Mesodermal cell (in vitro differentiated cells): Measurements from ENCODE around the gene DDX54.
A peak's percentile ranks its signal among the peaks of the same experiment; 100 is the strongest.

Experiments
- H3K27ac ChIP-seq: 2 replicates; pipeline ENCODE4 v1.7.0; 2013; ENCODE audit warnings: mild to moderate bottlenecking, low read depth, low read length, moderate library complexity; ENCODE audit not compliant: severe bottlenecking
- H3K36me3 ChIP-seq: 2 replicates; pipeline ENCODE4 v1.7.1; 2013; ENCODE audit warnings: mild to moderate bottlenecking, low read length, moderate library complexity; ENCODE audit not compliant: control insufficient read depth, insufficient read depth
- H3K4me1 ChIP-seq: one replicate; pipeline ENCODE4 v1.7.1; 2013; ENCODE audit warnings: mild to moderate bottlenecking, low read length; ENCODE audit not compliant: insufficient read depth, control insufficient read depth, poor library complexity, severe bottlenecking
- H3K4me3 ChIP-seq: 2 replicates; pipeline ENCODE4 v1.7.0; 2013; ENCODE audit warnings: low read length, control low read depth, mild to moderate bottlenecking; ENCODE audit not compliant: insufficient read depth, poor library complexity, severe bottlenecking; ENCODE audit errors: extremely low read depth
- H3K9me3 ChIP-seq: 2 replicates; pipeline ENCODE4 v1.7.1; 2013; ENCODE audit warnings: mild to moderate bottlenecking, low read length, moderate library complexity; ENCODE audit not compliant: control insufficient read depth
- WGBS, 2 experiments: methylation state at CpG; one replicate each; pipeline ENCODE4 v1.1.5; 2013; ENCODE audit warnings: missing lambda C conversion rate in 2 of 2; ENCODE audit not compliant: insufficient coverage in 2 of 2; 5-methylcytosine and 5-hydroxymethylcytosine counted together

DDX54 gene

DNA sequence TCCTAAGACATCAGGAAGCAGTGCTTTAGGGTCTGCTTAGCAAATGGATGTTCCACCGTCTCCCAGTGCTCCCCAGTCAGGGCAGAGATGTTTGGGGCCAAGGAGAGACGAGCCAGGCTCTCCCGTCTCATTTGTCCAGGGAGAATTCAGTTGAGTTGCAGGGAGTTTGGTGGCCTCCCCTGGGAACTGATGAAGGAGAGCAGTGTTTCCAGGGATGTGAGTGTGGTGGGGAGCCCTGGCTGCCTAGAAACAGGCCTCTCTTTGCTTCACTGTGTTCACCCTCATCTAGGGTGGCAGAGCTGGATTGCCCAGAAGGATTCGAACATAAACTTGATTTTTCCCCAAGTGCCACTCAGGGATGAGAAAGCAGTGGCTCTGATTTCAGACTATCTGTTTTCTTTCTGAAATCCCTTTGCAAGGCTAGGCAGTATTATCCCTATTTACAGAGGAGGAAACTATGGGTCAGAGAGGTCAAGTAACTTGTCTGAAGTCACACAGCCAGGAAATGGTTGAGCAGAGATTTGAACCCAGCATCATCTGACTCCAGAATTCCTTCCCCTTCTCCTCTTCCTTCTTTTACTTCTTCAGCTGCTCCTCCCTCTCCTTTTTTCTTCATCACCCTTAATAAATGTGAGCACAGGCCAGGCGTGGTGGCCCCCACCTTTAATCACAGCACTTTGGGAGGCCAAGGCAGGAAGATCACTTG is 42.6 kb upstream of the DDX54 start:
- WGBS, 2 experiments, result 96 to 100% methylated on average over 5 of the region's 5 CpGs
- Histone ChIP-seq H3K36me3 (peaks cover 37% of the 10 kb centered on the region), H3K9me3 (peaks cover 8% of the 10 kb centered on the region), H3K27ac (no peak overlapping the region), H3K4me1 (peaks cover 37% of the 10 kb centered on the region), H3K4me3 (no peak overlapping the region)

DNA sequence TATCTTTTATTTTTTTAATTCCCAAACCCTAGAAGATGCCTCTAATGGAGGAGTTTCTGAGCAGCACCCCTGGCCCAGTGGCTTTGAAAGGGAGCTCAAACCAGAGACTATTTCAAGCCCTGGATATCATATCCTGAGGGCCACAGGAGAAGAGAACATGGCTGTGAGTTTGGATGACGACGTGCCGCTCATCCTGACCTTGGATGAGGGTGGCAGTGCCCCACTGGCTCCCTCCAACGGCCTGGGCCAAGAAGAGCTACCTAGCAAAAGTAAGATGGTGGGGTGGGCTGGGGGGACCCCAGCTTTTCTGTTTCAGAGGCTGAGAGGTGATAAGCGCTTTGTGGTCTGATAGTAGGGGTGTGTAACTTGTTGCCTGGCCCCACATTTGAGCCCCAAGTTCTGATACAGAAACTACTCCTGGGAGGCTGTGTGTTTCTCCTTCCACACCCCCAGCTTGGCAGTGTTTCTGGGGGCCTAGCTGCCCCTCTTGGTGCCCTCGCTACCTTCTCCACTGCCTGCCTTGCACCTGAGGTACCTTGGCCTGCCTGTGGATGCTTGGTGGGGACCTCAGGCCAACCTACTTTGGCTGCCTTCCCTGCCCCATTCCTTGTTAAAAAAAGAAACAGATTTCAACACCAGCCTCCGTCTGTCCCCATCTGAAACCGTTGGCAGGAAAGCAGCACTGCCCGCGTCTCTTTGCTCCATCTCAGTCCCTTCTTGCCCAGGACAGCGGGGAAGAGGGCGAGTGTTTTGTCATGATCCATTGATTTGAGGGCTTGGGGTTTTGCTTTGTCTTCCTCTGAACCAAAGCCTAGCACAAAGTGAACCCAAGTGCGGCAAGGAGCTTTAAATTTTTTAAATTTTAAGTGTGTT is 41.7 kb upstream of the DDX54 start:
- 88 to 93% methylated on average over 10 to 12 of the region's 13 CpGs for WGBS, 2 experiments
- Histone ChIP-seq H3K9me3 (peaks cover 8% of the 10 kb centered on the region), H3K4me3 (no peak overlapping the region), H3K4me1 (peaks cover 42% of the 10 kb centered on the region), H3K36me3 (peaks cover 28% of the 10 kb centered on the region), H3K27ac (no peak overlapping the region)

DNA sequence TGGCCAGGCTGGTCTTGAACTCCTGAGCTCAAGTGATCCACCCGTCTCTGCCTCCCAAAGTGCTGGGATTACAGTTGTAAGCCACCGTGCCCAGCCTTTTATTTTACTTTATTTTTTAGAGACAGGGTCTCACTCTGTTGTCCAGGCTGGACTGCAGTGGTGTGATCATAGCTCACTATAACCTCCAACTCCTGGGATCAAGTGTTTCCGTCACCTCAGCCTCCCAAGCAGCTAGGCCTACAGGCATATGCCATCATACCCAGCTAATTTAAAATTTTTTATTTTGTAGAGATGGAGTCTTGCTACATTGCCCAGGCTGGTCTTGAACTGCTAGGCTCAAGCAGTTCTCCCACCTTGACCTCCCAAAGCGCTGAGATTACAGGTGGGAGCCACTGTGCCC is 39.7 kb upstream of the DDX54 start:
- Histone ChIP-seq H3K4me3 (no peak overlapping the region), H3K9me3 (no peaks in the 10 kb centered on the region), H3K4me1 (peaks cover 27% of the 10 kb centered on the region), H3K36me3 (peaks cover 13% of the 10 kb centered on the region), H3K27ac (no peak overlapping the region)
- 100% methylated on average over 2 to 3 of the region's 4 CpGs for WGBS, 2 experiments

DNA sequence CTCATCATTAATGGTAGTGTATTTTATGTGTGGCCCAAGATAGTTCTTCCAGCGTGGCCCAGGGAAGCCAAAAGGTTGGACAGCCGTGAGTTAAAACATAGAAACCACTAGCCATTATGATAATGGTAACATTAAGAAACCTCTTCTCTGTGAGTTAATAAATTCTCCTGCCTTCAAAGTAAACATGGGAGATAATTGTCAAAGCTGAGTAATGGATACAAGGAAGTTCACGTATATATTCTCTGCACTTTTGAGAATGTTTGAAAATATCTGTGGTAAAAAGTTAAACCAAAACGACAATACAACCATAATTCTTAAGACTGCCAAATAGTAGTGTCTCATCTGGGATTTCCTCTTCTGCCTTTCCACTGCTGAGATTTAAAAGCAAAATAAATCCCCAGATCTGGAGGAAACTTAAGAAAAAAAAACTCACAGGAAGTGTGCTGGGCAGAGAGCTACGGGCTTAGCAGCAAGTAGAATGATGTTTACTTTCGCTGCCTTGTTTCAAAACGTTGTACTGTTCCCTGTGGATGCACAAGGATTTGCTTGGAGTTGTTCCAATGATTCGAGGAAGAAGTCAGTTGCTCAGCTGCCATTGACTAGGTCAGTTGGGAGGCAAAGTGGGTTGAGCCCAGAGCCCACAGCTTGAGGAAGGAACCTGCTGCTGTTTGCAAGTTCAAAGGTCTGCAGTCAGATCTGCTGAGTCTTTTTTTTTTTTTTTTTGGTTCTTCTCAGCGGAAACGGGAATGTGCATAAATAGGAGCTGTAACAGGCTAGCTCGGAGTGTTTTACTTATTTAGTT is 37.7 kb upstream of the DDX54 start:
- Histone ChIP-seq H3K4me1 (peaks cover 22% of the 10 kb centered on the region), H3K27ac (peak overlapping the region; percentile 6), H3K9me3 (no peaks in the 10 kb centered on the region), H3K36me3 (peaks cover 5% of the 10 kb centered on the region), H3K4me3 (no peak overlapping the region)
- WGBS, 2 experiments, result 68% methylated on average over 4 of the region's 11 CpGs

DNA sequence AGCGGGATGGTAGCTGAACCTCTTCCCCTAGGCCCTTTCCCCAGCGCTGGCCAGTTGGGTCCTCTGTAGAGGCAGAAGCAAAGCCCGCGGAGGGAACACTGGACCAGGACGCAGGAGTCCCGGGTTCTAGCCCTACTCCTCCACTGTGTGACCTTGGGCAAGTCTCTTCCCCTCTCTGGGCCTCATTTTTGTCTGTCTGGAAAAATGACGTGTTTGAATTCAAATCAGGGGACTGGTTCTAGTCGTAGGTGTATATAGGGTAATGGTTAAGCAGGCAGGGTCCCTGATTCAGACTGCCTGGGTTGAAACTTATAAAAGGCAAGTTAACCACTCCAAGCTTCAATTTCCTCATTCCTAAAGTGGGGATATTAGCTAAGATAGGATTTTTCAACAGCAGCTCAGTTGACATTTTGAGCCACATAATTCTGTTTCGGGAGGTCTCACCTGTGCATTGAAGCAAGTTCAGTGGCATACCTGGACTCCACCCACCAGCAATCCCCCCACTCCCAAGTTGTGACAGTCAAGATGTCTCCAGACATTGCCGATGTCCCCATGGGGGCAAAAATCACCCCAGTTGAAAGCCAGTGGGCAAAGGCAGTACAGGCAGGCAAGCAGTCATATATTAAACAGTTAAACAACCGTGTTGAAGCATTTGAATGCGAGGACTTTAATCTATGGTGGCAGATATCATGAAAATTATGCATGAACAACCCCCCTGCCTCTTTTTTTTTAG is 36.9 kb upstream of the DDX54 start:
- 33 to 50% methylated on average over 6 of the region's 12 CpGs for WGBS, 2 experiments
- Histone ChIP-seq H3K9me3 (no peaks in the 10 kb centered on the region), H3K27ac (peak overlapping the region; percentile 43), H3K4me1 (peaks cover 26% of the 10 kb centered on the region), H3K4me3 (peak overlapping the region; percentile 70), H3K36me3 (peaks cover under 1% of the 10 kb centered on the region)

DNA sequence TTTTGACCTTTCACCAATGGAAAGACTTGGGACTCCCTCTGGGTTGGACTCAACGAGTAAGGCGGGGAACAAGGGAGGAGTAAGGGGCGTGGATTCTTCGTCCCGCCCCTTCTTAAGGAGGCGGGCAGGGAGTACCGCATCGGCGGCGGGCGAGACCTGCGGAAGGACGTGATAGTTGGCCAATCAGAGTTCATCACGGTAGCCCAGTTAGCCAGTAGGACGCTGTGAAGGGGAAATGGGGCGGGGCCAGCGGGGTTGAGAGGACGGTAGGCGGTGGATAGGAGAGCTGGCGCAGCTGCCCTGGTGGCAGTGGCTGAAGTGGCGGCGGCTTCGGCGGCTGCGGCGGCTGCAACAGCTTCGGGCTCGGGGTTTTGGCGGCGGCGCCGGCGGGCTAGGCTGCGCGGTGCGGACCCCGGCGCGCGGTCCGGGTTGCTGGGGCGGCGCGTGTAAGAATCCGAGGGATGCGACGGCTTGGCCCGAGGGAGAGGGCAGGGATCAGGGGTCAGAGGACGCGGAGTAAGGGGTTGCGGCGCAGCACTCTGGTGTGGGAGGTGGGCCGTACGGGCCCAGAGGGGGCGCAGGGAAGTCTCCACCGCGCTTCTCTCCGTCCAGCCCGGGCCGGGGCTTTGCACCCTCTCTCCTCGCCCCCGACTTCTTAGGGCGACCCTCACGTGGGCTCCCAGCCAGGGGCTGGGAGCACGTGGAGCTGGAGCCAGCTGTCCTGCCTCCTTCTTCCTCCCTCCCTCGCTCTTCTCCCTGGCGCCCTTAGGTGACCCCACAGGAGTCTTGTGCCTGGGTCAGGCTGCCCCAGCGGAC is 36.1 kb upstream of the DDX54 start, which contains the start of gene TPCN1:
TSS of gene TPCN1 (plus strand) at position 284 of the 816 bp plus-strand sequence. CDS start 5,389 bp downstream, outside the sequence.
- Histone ChIP-seq H3K4me1 (peaks cover 30% of the 10 kb centered on the region), H3K9me3 (no peaks in the 10 kb centered on the region), H3K4me3 (peak within 1 kb of the TSS; percentile 70), H3K36me3 (no peaks in the 10 kb centered on the region), H3K27ac (peak within 1 kb of the TSS; percentile 75)
- WGBS, 2 experiments, result 1% methylated on average over 34 to 57 of the region's 68 CpGs

DNA sequence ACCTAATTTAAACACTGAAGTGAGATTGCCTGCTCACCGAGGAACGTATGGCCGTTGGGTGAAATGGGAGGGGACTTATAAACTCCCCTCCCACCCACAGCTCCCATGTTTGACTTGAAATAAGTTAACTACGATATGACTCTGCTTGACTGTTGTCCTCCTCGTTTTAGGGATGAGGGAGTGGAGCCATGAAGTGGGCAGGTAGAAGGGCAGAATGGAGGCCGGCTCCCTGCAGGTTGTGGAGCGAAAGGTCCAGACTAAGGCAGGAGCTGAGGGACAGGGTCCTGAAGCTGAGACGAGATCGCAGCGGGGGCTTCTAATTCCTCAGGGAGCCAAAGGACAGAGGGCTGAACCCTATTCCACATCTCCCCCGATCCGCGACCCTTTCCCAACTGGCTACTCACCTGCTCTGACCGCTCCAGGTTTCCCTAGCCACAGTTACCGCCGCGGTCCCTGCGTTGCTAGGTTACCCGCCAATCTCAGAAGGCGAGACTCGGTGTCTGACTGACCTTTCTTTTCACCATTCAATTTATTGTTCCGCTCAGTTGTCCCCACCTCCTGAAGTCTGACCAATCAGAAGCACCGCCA is 35.4 kb upstream of the DDX54 start:
- WGBS, 2 experiments, result 4% methylated on average over 16 to 17 of the region's 23 CpGs
- Histone ChIP-seq H3K4me1 (peaks cover 35% of the 10 kb centered on the region), H3K36me3 (no peaks in the 10 kb centered on the region), H3K4me3 (peak overlapping the region; percentile 44), H3K9me3 (no peaks in the 10 kb centered on the region), H3K27ac (peak overlapping the region; percentile 55)

DNA sequence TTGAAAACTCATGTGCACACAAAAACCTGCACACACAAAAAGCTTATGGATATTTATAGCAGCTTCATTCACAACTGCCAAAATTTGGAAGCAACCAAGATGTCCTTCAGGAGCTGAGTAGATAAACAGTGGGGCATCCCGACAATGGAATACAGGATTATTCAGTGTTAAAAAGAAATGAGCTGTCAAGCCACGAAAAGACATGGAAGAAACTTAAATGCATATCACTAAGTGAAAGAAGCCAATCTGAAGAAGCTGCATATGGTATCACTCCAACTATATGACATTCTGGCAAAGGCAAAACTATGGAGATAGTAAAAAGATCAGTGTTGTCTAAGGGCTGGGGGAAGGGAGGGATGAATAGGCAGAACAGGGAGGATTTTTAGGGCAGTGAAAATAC is 30.7 kb upstream of the DDX54 start:
- Histone ChIP-seq H3K4me3 (no peak overlapping the region), H3K36me3 (no peaks in the 10 kb centered on the region), H3K9me3 (no peaks in the 10 kb centered on the region), H3K27ac (no peak overlapping the region), H3K4me1 (peaks cover 35% of the 10 kb centered on the region)
- 75 to 100% methylated on average over 1 to 2 of the region's 2 CpGs for WGBS, 2 experiments

DNA sequence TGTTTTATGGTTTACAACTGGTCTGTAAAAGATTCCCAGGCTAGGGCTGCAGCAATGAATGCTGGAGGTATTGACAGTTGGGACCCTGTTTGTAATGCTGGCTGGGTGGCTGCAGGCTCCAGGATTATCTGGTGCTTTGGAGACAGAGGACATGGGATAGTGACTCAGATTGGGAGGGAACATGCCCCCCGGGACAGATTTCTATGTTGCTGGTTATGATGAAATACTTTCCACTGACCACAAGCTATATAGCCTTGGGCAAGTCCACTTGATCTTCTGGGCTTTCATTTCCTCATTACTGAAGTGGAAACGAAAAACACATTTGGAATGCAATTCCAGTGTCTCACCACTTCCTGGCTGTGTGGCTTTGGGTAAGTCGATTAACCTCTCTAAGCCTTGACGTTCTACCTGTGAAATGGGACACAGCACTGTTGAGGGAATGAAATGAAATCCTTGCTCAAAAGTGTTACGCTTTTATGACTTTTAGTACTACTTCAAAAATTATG is 29.7 kb upstream of the DDX54 start:
- Histone ChIP-seq H3K36me3 (no peaks in the 10 kb centered on the region), H3K4me1 (peaks cover 35% of the 10 kb centered on the region), H3K4me3 (no peak overlapping the region), H3K27ac (peak overlapping the region; percentile 55), H3K9me3 (no peaks in the 10 kb centered on the region)
- WGBS, 2 experiments, result 67% methylated on average over 3 of the region's 5 CpGs; no CpG with 5 or more reads in 1 of the 2 experiments
